Stimulated activated CD4-positive, alpha-beta T cell treated with anti-CD3 and anti-CD28 coated beads, Interleukin-12 subunit alpha, Interleukin-12 subunit beta, amount 100 ng/mL, for 48 hours (primary cell): Measurements from ENCODE around the gene PNLIPRP2.

ENCODE experiments used
- DNase-seq, 3 donors: peaks; one replicate each; pipeline ENCODE4 v3.0.0-alpha.2; 2020; ENCODE audit warnings: low read depth in 2 of 3, low spot score in 1 of 3

Gene PNLIPRP2

DNA sequence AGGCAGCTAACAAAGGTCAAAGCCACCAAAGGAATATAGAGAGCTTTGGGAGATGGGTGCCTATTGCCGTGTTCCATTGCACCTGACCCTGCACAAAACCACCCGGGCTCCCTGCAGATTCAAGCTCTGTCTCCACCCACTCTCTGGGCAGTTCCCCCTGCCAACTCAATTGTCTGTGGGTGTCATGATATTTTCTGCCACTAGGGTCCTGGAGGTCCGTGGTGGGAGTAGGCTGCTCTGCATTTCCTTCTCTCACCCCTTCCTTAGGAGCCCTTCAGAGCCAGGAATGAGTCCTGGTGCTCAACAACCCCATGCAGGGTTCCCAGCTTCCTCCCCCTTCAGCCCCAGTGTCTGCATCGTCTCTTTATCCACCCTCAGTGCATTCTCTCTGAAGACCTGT, 34.1 kb downstream of the PNLIPRP2 start:
- DNase-seq: no peak

DNA sequence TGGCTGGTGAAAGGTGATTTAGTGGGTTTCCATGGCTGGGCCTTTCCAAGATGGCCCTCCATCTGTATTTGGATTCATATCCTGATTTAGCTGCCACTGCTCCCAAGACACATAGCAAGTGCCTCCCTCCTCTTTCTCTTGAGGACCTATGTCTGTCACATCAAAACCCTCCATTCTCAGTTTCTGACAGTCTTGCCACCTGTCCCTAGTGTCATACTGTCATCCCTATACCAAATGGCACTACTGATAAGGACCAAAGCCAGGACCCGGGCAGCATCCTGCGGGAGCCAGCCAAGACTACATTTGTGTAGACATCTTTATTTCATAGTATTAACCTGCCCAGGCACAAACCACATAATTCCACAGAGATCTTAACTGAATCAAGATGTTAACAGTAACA, 34.8 kb downstream of the PNLIPRP2 start:
- DNase-seq: no peak

DNA sequence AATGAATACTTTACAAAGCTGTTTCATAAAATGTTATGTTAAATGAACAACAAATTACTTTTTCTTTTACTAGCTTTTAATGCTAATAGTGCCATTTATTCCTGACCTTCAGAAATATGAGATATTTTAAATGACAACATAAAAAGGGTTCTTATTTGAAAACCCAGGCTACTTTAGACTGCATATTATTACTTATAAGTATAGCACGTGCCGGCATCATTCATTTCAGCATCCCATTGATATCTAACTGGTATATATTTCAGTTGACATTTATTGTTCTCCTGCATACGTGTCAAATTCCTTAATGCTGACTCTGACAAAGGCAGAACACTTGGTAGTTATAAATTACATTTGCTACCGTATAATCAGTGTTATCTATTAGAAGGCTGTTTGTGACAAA, 35.3 kb downstream of the PNLIPRP2 start:
- DNase-seq: no peak

DNA sequence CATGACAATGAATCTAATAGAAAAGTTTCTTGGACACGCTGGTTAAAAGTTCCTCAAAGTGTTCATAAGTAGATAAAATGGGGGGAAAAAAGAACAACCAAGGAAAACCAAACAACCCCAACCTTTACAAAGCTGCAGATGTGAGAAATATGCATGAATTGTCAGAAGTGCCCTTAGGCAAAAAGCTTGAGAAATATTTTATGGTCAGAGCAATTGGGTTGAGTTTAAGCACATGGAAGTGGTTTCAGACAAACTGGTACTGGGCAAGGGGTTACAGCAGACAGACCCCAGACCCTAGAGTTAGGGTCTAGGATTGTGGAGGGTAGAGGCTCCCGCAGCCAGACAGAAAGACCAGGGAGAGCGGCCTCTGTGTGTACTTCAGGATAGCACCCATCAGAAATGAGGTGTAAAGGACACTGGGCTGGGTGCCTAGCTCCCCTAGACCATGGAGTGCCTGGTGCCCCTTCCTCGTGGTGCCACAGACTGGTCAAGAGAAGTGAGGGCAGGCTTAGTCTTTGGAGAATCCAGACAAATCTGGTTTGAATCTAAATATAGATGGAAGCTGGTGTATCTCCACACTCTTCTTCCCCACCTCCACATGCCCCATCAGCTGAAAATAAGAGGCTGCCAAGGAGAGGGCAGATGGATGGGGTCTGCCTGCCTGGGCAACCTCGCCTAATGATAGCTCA, 37.3 kb downstream of the PNLIPRP2 start:
- DNase-seq: no peak

DNA sequence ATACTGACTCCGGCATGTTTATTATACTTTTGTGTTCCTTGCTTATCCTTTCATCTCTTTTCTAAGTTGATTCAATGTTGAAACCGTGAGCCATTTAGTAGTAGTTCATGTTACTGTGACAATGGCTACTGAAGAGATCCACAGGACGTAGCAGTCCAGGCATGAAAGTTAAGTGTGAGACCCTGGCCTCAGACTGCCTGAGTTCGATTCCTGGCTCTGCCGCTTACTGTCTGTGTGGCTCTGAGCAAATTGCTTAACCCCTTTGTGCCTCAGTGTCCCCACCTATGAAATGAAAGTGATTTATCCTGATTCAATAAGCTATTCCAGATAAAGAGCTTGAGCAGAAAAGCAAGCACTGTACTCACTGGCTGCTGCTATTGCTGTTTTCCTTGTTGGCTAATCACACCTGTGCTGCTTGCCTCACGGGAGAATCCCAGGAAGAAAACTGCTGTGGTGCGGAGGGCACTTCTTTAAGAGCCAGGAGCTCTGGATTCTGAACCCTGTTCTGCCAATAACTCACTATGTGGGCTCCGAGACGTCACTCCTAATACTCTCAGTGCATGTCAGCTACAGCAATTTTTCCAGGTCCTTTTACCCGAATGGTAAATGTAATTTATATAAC, 38.4 kb downstream of the PNLIPRP2 start:
- DNase-seq: no peak

DNA sequence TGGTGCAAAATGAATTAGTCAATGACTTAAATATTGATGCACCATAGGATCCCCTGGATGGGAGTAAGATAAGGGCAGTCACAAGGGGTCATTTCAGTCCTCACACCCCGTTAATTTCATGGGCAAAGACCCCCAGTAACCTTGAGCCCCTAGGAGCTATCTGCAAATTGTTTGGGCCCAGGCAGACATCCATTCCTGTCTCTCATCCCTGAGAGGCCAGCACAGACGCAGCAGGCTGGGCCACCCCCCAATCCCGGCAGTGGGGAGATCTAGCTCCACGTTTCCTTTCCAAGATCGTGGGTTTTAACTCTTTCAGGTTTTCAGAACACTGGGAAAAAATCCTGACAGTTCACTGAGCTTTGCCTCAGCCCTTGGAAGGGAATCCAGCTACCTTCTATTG, 40.1 kb downstream of the PNLIPRP2 start:
- DNase-seq: no peak

DNA sequence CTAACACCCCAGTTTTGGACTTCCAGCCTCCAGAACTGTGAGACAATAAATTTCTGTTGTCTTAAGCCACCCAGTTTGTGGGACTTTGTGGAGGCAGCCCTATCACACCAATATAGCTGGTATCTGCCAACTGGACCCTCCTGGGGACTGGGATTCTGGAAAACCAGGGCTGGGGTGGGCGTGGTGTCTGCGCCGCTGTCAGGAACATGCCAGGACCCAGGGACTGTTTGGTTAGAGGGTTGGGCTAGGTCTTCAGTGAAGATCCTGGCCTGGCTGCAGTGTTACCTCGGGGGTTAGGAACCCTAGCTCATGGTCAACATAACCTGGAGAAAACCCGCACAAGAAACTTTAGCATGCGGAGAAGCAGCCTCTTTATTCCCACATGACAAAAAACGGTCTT, 42.6 kb downstream of the PNLIPRP2 start:
- no peak for DNase-seq

DNA sequence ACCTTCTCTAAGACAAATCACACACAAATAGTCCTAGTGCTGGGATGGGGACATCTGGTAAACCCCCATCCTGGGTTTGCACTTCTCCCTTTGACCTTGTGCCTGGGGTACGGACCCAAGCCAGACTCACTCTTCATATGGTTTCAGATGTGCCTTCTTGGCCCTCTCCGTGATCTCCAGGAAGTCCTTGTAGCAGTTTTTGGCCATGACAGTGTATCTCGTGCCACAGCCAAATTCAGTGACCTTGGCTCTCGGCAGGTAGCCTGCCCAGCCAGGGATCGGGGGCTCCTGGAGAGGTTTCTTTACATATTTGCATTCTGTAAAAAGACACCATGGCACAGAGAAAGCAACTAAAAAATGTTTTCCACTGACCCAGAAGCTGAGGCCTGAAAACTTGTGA, 43.9 kb downstream of the PNLIPRP2 start:
- DNase-seq: no peak

DNA sequence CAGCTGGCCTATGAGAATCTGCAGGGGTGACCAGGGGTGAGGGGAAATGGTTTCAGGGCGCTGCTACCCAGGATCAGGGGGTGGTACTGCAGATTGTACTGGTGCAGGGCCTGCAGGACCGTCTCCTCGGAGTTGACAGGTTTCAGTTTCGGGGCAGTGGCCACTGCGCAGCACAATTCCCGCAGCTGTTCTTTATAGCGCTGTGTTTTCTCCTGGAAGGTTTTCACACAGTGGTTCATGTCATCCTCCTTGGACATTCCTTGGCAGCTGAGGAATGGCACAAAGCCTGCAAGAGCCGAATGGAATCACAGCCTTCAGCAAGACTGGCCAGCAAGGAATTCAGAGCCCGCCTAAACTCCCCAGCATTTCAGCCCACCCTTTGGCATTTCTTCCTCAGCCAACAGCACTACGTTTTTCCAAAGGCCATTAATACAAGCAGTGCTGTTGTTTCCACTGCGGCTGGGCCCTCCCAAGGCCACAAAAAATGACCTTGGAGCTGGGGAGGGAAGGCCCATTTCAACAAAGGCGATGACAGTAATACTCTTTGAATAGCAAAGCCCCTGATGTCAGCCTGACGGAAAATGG, 44.9 kb downstream of the PNLIPRP2 start:
- DNase-seq: no peak

DNA sequence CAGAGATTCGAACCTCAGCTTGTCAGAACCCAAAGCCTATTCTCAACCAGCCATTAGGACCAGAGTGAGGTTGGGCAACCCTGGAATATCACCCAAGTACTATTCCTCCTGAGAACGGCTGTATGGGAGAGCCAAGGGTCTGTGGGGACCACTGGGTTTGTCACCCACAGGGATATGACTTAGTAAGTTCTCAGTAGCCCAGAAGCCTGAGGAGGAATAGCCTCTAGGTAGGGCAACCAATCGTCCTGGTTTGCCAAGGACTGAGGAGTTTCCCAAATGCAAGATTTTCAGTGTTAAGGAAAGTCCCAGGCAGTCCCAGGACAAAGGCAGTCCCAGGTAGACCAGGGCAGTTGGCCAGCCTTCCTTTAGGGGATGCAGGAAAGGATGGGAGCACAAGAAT, 46.7 kb downstream of the PNLIPRP2 start:
- DNase-seq: no peak

DNA sequence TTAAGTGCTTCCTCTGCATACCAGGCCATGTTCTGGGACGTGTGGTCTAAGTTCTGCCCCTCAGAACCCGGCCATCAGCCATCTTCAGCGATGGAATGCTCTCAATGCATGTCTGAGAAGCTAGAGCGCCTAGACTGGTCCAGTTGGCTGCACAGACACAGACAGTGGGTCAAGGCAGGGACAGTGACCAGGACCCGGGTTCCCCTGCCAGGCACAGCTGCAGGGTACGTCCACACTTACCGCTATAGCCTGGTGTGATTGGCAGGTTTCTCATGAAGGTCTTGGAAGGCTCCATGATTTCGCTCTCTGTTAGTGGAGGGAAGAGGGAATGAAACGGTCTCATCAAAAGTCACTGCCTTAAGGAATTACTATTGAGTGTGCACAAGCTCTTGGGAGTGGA, 47.3 kb downstream of the PNLIPRP2 start:
- no peak for DNase-seq

DNA sequence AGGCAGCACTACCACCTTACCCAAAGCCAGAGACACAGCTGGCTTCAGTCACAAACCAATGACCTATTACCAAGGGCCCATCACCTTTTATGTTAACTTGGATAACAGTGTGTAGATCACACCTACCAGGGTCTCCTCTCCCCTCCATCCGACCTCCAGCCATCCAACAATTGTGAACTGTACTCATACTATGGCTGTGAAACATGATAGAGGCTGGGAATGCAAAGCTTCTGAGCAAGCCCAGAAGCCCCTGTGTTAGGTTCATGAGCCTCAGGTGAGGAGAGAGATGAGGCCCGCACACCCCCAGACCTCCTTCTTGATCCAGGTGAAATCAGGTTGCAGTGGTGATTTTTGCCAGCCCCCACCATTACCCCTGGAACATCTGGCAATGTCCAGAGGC, 47.7 kb downstream of the PNLIPRP2 start:
- DNase-seq: no peak

DNA sequence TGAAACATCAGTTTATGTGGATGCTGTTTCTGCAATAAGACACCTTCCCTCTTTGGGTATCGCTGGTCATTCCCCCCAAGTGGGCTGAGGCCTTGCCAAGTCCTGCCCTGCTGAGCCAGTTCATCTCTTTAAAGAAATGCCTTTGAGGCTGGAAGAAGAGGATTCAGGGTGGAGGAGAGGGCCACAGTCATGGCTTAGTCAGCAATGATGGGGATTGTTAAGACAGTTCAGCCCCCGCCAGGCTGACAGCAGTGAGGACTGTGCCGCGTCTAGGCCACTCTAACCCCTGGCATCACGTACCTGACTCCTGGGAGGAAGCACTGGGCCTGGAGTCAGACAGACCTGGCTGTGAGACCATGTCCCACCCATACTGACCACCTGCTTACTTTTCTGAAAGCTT, 48.3 kb downstream of the PNLIPRP2 start:
- DNase-seq: no peak

DNA sequence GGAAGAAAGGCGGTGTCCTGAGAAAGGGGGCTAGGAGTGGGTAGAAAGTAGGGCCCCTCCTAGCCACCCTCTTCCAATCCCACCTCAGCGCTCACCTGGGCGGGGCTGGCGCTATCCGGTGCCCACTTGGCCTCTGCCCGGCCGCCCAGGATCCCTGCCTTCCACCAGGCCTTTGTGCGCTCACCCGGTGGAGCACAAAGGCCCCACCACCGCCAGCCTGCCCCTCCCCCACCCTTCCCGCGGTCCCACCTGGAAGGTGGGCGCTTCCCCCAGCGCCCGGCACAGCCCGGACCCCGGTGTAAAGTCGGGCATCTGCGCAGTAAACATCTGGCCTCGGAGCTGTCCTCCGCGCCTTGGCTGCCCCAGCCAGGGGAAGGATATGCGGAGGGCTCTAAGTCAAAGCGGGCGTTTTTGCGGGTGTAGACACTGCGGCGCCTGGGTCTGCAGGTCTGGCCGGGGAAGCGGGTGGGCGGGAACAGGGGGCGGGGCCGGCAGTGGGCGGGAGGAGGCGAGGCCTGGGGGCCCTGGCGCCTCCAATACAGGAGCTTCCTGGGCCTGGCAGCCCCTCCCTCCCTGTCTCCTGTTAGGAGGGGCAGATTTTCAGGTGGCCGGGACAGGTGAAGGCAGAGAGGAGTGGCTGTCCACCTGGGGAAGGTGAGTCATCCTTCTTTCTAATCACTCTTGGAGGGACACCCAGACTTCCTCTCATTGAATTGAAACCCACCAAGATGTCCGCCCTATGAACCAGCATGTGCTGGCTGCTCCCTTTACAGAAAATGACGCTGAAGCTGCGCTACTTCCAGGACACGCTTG, 49.3 kb downstream of the PNLIPRP2 start:
- DNase-seq: no peak

DNA sequence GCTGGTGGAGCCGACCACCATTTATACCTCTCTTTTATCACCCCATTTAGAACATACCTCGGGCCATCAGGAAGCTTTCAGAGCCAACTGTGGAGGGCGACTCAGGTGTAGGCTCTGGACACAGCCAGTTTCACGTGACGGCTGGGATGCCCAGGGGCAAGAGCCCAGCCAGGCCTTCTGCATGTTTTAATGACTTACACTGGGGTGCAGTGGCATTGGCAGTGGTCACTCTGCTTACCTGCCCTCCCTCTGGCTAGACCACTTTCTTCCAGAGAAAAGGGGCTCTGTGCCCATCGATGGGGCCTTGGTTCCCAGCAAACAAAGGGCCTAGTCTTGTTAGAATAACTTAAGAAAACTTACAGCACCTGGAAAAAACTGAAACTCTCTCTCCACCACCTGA, 50.0 kb downstream of the PNLIPRP2 start:
- no peak for DNase-seq

DNA sequence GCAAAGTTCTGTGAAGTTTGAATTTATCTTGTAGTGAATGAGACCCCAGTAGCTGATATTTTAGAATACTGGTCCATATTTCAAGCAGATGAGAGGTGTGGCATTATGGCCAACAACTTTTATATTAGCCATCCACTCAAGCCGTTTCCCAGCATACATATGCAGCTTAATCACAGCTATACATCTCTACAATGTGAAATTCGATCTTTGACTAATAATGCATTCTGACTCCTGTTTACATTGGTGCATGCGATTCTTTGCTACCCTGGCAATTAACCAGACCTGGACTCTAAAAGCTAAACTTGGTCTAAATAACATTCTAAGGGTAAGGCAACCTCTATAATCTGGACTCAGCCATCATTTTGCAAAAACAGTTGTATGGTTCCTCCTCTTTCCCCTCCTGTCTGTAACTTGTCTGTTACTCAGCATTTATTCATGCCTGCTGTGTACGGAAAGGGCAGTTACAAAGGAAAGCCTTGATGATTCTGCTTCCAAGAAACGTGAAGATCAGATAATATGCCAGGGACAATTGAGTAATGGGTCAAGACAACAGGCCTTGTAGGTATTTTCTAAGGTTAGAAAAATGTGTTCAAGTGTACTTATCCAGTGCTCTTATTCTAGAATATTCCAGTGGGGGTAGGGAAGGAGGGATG, 50.6 kb downstream of the PNLIPRP2 start:
- no peak for DNase-seq

DNA sequence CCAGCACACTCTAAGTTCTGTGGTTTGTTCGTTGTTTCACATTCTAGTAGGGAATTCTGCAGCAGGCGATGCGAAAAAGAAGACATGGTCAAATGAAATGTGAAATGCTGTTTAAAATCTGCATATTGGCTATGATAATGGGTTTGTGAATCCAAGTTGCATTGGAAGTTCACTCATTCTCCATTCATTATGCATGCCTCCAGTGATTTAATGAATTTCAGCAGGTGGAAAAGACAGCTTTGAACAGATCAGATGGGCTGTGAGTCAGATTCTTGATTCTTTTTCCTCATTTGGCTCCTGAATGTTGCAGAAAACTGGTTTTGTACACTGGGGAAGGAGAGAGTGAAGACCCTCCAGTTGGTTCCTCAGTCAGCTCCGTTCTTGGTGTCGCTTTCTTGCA, 52.1 kb downstream of the PNLIPRP2 start:
- no peak for DNase-seq

DNA sequence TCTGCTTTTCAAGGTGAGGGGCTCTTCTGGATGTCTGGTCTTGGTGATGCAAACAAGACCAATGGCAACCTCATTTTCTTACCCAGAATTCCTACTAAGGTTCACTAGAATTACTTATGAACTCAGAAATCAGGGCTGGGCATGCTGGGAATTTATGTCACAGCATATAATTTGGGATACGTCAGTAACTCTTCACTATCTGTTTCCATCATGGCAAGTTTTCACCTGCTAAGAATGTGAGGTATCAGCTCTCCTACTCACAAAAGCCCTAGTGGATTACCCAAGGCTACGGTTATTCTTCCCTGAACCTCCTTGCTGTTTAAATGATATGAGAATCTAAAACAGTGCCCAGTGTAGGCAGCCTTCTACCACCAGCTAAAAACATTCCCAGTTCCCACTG, 53.1 kb downstream of the PNLIPRP2 start:
- no peak for DNase-seq

DNA sequence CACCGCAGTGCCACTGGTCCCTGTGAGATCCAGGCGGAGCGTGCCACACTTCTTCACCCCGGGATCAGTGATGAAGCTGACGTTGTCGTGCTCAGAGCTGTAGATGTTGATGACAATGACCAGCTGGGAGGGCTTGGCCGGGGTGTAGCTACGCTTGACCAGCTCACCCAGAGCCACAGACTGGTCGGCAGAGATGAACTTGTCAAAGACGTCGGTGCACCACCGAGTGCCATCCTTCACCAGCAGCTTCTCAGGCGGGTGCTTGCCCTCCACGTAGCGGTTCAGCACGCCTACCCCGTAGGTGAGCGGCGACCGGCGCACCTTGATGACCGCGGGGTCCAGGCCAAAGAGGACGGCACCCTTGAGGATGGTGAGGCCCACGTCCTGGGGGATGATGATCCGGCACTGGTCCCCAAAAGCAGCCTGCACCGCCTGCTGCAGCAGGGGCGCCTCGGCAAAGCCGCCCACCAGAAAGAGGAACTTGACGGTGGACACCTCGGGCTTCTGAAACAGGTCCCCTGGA, 54.2 kb downstream of the PNLIPRP2 start:
- DNase-seq: no peak

DNA sequence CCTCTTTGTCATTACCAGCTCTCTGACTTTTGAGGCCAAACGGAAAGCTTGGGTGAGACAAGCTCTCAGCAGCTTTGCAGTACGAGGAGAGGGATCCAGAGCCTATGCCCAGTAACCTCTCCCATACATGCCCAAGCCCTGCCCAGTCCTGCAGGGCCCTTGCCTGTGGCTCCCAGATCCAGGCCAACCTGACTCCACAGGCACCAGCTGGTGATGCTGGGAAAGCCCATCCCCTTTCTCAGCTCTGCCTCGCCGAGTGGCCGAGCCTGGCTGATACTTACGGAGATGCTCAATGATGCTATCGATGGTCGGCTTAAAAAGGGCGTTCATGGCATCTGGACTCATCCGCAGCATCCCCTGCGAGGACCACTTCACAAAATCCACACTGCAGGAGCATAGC, 55.4 kb downstream of the PNLIPRP2 start:
- DNase-seq: no peak

DNA sequence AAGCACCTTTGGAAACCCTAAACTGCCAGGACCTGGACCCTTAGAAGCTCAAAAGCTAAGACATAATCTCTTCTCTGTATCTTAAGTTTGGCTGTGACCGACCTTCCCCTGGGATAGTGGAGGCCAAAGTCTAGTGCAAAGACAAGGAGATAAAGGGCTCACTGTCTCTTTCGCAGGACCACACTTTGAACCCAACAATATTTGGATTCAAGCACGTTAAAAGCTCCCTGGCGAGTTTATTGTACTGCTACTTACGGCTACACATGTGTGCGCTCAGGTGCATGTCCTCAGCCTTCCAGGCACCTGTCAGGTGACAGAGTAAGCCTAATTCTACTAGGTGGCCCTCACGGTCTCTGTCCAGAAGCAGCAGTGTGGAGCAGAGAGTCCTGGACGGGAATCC, 55.9 kb downstream of the PNLIPRP2 start:
- no peak for DNase-seq
